ENCODE data around the gene TP53.

DNA sequence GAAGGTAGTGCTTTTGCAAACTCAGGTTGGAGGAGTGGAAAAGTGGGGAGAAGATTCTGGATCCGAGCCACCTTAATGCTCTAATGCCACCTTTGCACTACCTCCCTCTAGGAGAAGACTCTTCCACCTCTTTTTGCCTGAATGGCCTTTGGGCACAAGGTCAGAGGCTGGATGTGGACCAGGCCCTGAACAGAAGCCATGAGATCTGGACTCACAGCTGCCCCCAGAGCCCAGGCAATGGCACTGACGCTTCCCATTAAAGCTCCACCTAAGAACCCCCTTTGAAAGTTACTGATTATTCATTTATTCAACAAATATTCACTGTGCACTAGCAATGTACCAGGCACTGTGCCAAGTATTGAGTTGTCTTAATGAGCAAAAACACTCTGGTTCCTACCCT is 54.2 kb downstream of the TP53 start:
- TF ChIP-seq, protein P1, sequence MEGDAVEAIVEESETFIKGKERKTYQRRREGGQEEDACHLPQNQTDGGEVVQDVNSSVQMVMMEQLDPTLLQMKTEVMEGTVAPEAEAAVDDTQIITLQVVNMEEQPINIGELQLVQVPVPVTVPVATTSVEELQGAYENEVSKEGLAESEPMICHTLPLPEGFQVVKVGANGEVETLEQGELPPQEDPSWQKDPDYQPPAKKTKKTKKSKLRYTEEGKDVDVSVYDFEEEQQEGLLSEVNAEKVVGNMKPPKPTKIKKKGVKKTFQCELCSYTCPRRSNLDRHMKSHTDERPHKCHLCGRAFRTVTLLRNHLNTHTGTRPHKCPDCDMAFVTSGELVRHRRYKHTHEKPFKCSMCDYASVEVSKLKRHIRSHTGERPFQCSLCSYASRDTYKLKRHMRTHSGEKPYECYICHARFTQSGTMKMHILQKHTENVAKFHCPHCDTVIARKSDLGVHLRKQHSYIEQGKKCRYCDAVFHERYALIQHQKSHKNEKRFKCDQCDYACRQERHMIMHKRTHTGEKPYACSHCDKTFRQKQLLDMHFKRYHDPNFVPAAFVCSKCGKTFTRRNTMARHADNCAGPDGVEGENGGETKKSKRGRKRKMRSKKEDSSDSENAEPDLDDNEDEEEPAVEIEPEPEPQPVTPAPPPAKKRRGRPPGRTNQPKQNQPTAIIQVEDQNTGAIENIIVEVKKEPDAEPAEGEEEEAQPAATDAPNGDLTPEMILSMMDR (conservative IDR thresholded peaks at IDR 0.05; ENCODE audit: low read depth, low read length) = no peak
- TF ChIP-seq MAFK (IDR thresholded peaks at IDR 0.05; ENCODE audit: low read depth, low read length) = no peak
- TF ChIP-seq POLR2A (IDR thresholded peaks at IDR 0.05; ENCODE audit: low read depth, low read length) = no peak
- TF ChIP-seq SMC3 (IDR thresholded peaks at IDR 0.05; ENCODE audit: low read depth, low read length) = no peak
- TF ChIP-seq RCOR1 (IDR thresholded peaks at IDR 0.05; ENCODE audit: insufficient replicate concordance, low read length) = no peak
- no peak for TF ChIP-seq RFX5 (IDR thresholded peaks at IDR 0.05; ENCODE audit: low read depth, low read length)
- no peak for TF ChIP-seq MXI1 (IDR thresholded peaks at IDR 0.05; ENCODE audit: borderline replicate concordance, low read depth, low read length)
